OCI-LY1 (cell line): Measurements from ENCODE around the gene PLEKHJ1.

Experiments
- CTCF ChIP-seq: fragments of 200-600 bp; sonication (generic), shearing (Covaris generic); IDR thresholded peaks from 2 replicates; pipeline ENCODE4 v1.5.1; 2017; ENCODE audit warnings: mild to moderate bottlenecking, antibody characterized with exemption, low read length, moderate library complexity, mixed read lengths
- EZH2 ChIP-seq: fragments of 200-600 bp; sonication (generic), shearing (Covaris generic); IDR thresholded peaks from 2 replicates; pipeline ENCODE4 v1.8.0; 2017; ENCODE audit warnings: borderline replicate concordance, mixed run types, mild to moderate bottlenecking, antibody characterized with exemption, low read length, moderate library complexity, mixed read lengths

DNA sequence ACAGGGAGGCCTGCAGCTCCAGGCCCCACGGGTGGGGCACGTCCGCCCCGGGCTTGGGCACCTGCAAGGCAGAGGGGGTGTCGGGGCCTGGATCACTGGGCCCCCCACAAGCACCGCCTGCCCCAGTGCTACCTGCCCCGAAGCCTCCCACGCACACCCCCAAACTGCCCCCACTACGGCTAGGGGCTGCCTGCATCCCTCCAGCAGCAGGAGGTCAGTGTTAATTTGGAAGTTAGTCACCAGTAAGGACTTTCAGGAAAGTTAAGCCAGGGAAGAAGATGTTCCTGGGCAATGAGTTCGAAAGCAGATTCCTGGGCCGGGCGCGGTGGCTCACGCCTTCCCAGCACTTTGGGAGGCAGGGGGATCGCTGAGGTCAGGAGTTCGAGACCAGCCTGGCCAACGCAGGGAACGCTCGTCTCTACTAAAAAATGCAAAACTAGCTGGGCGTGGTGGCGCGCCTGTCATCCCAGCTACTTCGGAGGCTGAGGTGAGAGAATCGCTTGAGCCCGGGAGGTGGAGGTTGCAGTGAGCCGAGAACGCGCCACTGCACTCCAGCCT lies 40.4 kb upstream of the PLEKHJ1 start:
- TF ChIP-seq EZH2 = no peak
- TF ChIP-seq CTCF = no peak
